GM19452 (cell line): Measurements from ENCODE around the gene IRS2.
"Not testable (repeated sequence)": the region's sequence is repeated elsewhere in the genome, so short reads cannot be mapped to it uniquely, and the experiment has no call there.

Source experiments
- ATAC-seq: cut with Tn5 transposase; IDR thresholded peaks from one replicate; pipeline ENCODE4 v1.9.1; 2021; ENCODE audit not compliant: unreplicated experiment

IRS2 gene

DNA sequence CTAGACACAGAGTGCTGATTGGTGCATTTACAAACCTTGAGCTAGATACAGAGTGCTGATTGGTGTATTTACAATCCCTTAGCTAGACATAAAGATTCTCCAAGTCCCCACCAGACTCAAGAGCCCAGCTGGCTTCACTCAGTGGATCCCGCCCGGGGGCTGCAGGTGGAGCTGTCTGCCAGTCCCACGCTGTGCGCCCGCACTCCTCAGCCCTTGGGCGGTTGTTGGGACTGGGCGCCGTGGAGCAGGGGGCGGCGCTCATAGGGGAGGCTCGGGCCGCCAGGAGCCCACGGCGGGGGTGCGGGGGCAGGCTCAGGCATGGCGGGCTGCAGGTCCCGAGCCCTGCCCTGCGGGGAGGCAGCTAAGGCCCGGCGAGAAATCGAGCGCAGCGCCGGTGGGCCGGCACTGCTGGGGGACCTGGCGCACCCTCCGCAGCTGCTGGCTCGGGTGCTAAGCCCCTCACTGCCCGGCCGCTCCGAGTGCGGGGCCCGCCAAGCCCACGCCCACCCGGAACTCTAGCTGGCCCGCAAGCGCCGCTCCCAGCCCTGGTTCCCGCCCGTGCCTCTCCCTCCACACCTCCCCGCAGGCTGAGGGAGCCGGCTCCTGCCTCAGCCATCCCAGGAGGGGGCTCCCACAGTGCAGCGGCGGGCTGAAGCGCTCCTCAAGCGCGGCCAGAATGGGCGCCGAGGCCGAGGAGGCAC is 53.8 kb downstream of the IRS2 start:
- ATAC-seq = not testable (repeated sequence)

DNA sequence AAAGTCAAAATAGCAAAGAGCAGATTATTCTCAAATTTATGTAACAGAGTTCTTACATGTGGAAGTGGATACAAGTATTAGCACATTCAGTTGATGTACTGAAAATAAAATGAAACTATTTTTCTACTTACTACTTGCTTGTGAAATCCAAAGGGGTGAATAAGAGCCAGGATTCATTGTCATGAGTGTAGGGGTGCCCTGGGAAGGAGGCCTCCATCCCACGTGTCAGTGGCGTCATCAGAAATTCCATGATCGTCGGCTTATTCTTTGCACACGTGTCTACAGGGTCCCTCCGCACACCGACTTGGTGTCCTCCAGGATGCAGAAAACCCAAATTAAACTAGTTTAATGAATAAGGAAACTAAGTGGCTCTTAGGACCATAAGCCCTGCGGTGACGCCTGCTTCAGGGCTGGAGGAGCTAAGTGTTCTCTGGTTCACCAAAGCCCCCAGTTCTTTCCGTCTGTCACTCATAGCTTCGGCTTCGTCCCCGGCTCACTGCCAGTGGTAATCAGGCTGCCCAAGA is 55.5 kb downstream of the IRS2 start:
- ATAC-seq = no peak

GRCh38 chr13:109728791-109729731 is 57.3 kb downstream of the IRS2 start:
- ATAC-seq = no peak

DNA sequence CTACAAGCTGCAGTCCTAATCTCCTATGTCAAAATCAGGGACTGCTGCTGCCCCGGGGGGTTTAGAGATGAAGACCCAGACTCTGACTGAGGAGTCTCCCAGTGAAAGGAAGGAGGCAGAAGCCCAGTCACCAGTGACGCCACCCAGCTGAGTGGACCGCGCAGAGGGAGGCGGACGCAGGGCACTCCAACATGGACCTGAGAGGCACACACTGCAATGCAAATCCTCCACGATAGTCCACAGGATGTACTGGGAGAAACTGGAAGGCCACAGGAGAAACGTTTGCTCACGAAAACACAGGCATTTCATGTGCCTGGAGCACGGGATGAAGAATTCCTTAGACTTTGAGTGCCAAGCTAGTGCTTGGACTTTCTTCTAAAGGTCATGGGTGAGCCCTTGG is 58.3 kb downstream of the IRS2 start:
- ATAC-seq = no peak

- no peak for ATAC-seq
Measured at GRCh38 chr13:109727251-109727650, 59.1 kb downstream of the IRS2 start.

GRCh38 chr13:109725995-109726637 is 60.3 kb downstream of the IRS2 start:
- no peak for ATAC-seq

- no peak for ATAC-seq
Measured at GRCh38 chr13:109725297-109725696, 61.1 kb downstream of the IRS2 start.

DNA sequence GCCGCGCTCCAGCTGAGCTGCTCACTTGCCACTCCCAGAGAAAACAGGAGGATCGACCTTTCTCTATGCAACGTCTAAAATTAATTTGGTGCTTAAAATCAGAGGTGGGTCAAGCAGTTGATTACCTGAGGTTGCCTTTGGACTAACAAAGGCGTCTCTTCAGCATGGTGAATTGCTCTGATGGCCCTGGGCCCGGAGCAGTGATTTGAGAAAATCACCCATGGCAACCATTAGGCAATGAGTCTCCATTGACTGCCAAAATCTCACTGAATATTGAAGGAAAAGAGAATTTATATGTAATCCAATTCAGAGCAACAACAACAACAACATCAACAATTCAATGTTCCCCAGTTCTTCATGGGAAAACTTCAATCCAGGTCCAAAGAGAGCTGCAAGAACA is 61.8 kb downstream of the IRS2 start:
- no peak for ATAC-seq

GRCh38 chr13:109723046-109723445 is 63.3 kb downstream of the IRS2 start:
- no peak for ATAC-seq

DNA sequence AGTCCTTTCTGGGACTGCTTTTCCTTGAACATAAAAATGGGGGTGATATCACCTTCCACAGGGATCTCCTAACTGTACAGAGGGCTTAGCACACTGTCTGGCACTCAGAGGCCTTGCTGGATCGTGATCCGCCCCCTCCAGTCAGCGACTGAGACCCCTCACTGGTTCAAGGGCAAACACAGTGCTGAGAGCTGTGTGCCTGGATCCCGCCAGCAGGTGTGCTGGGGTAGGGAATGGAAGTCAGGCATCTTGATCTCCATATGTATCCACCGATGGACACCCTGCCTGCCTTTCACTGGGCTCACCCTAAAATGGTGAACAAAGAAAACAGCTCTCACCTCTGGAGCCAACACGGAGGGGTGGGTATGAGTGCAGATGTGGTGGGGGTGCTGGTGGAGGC is 64.3 kb downstream of the IRS2 start:
- ATAC-seq = no peak

- ATAC-seq = no peak
Measured at GRCh38 chr13:109720758-109721184, 65.6 kb downstream of the IRS2 start.

DNA sequence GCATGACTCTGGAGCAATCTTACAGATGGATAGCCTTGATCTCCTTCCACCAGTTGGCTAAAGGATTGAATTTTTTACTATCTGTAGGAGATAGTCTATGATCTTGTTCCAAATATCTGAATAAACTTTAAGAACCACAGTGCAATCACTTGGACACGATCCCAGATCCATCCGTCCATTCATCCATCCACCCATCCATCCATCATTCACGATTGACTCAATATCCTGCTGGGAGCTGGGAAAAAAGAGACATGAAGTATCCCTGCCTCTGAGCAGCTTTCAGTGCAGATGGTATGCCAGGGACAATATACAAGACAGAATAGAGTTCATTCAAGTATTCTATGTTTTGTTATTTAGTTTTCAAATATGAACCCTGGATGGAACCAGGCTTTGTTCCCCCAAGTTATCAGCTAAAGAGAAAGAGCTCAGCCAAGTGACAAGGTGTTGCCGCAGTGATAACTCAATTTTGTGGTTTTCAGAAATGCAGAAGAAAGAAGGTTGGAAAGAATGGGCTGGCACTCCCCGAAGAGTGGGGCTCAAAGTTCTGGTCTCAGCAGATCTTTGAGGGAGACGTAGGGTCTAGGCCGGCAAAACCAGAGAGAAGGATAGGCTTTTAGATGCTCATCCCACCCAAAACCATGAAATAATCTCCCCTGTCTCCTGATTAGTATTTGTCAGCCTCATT is 66.3 kb downstream of the IRS2 start:
- no peak for ATAC-seq

GRCh38 chr13:109718726-109719125 is 67.7 kb downstream of the IRS2 start:
- ATAC-seq = no peak

DNA sequence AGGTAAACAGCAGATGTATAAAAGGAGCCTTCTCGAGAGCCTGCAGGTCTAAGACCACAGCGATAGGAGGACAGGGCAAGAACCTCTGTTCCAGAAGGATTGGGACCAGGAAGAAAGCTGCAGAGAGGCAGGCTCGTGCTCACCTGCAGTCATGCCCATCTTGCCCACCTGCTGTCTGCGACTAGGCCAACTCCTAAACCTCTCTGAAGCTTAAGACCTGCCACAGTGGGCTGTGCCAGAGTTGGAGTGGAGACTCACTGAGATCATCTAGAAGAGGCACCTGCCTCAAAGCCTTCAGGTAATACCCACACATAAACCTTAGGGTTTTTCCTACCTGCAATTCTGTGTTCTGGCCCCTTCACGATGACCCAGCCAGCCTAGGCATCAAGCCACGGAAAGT is 68.7 kb downstream of the IRS2 start:
- ATAC-seq = no peak

- no peak for ATAC-seq
Measured at GRCh38 chr13:109715902-109716301, 70.5 kb downstream of the IRS2 start.

- no peak for ATAC-seq
Measured at GRCh38 chr13:109713681-109714080, 72.7 kb downstream of the IRS2 start.

DNA sequence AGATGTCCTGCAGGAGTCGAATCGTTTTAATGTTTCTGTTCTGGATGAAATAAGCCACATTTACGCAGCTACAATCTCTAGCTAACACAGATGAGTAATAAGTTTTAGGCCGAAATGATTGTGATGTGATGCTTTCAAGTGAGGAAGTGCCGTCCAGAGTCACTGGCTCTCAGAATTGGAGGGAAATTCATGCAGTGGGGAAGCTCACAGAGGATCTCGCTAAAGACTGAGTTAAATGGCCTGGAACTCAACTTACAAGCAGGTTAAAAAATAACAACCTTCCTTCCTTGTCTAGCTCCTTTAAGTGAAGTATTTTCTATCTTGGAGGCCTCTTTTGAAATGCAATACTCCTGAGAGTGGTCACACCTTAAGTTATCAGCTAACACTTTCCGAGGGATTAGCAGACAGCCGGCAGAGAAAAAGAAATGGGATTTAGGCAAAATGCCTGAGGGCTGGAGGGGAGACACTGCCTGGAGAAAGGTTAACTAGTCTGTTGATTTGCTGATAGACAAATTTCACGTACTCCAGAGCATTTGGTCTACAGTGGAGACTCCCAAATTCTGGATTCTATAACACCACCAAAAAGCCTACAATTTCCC is 74.2 kb downstream of the IRS2 start:
- ATAC-seq = no peak

DNA sequence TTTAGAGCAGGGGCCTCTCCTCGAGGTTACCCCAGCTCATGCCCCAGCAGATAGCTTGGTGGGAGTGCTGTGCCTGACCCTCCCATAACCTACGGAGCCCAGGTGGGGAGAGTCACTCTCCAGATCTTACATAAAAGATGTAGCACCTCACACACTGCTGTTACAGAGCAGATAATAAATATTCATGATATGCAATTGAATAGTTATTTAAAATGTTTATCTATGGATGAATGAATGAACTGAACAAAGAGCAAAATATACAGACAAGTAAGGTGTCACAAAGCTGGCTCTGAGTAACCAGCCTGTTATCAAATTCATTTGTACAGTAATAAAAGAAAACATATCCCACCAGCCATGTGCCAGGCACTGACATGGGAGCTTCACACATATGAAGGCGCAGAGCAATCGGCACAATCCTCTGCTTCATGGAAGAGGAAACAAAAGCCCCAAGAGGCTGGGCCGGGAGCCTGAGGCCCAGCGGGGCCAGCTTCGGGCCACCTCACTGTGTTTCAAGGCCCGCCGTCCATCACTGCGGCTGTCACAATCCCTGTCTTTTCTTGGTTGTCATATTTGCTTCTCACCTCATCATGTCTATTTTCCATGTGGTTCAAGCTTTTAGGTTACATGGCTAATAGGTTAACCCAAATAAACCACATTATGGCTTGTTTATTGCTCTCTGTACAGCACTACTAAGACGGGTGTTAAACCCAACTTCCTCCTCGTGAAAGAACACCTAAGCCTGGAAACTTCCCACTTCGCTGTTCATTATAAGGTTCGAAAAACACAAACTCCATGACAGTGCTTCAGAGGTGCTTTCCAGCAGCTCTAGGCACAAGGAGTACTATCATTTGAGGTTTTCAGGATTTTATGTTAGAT is 78.4 kb downstream of the IRS2 start:
- no peak for ATAC-seq

DNA sequence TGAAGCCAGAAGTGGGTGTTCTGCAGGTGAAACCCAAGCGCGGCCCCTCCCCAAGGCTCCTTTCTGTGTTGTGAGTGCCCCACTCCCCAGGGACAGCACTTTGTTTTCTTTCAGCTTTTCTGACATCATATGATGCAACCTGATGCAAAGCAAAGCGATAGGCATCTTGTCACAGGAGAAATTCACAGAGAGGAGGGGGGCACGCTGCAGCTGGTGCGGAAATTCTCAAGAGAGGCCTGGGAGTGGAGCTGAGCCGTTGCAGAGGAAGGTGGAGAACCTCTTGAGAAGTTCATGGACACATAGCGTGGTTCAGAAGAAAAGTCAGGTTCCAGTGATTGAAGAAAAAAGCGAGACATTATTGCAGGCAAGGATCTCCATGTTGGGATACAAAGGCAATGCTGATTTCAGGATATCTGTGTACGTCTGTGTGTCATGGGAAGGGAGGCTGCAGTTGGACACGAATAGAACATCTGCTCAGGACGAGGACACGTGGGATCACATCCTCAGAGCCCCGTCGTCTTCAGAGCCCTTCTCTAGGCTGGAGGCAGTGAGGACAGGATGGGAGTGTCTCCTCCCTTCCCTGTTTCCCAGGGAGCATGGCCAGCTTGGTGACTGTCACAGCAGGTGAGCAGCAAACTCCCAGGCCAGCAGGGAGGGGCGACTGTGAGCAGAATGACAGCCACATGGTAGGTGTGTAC is 79.2 kb downstream of the IRS2 start:
- ATAC-seq = no peak
